Aorta (tissue), 5 donors: ENCODE results near the gene CABP1. TPM values are rescaled to one million over a fixed set of nuclear protein-coding genes. Genes with fewer than 3 reads are reported as not detected.

ENCODE experiments used
- ATAC-seq: fragments of 200-7000 bp; cut with Tn5 transposase; one replicate; pipeline ENCODE4 v1.9.1; 2022; ENCODE audit warnings: moderate library complexity; ENCODE audit not compliant: low FRiP score
- DNase-seq, 2 donors: peaks; one replicate each; pipeline ENCODE4 v3.0.0-alpha.2; 2020
- H3K27ac ChIP-seq, 2 donors: one replicate each; pipeline ENCODE4 v1.5.1; 2013; ENCODE audit warnings: low read length in 2 of 2, mild to moderate bottlenecking in 2 of 2, moderate library complexity in 2 of 2, control low read depth in 1 of 2, inconsistent platforms in 1 of 2, low read depth in 1 of 2
- H3K27me3 ChIP-seq, 2 donors: one replicate each; pipeline ENCODE4 v1.6.1; 2013; ENCODE audit warnings: control low read depth in 1 of 2, low read length in 1 of 2, mild to moderate bottlenecking in 1 of 2, moderate library complexity in 1 of 2; ENCODE audit not compliant: insufficient read depth in 2 of 2, control insufficient read depth in 1 of 2
- H3K36me3 ChIP-seq, 2 donors: one replicate each; pipeline ENCODE4 v1.6.1; 2013; ENCODE audit warnings: control low read depth in 1 of 2, low read length in 1 of 2, mild to moderate bottlenecking in 1 of 2; ENCODE audit not compliant: insufficient read depth in 2 of 2, control insufficient read depth in 1 of 2
- H3K4me1 ChIP-seq, 2 donors: one replicate each; pipeline ENCODE4 v1.6.1; 2013; ENCODE audit warnings: low read length in 2 of 2, control low read depth in 1 of 2, mild to moderate bottlenecking in 1 of 2, moderate library complexity in 1 of 2; ENCODE audit not compliant: insufficient read depth in 2 of 2, control insufficient read depth in 1 of 2
- H3K4me3 ChIP-seq, 2 donors: one replicate each; pipeline ENCODE4 v1.5.1; 2013; ENCODE audit warnings: low read length in 2 of 2, control low read depth in 1 of 2, mild to moderate bottlenecking in 1 of 2
- H3K9me3 ChIP-seq: one replicate; pipeline ENCODE4 v1.6.1; 2013; ENCODE audit warnings: mild to moderate bottlenecking, low read length; ENCODE audit not compliant: control insufficient read depth
- WGBS, 2 donors: extraction: QIAGEN DNeasy Blood & Tissue Kit; methylation state at CpG; one replicate each; pipeline ENCODE4 v1.1.7; 2013; 5-methylcytosine and 5-hydroxymethylcytosine counted together
- intact Hi-C, 2 donors: fragments of 100-400 bp; cut with DNase I; formaldehyde crosslinking; loops; one replicate each; pipeline versions ENCODE4 v1.14.2 to v1.15.0; 2022
- polyA plus RNA-seq, 2 donors: library from polyadenylated mRNA; stranded (reverse); fragments of 200-250 nt; gene quantifications; one replicate each; pipeline ENCODE4 v1.2.3, GENCODE V29; 2013
- total RNA-seq, 2 donors: library from RNA; stranded (reverse); fragmentation: NEBNext Ultra II Directional; extraction: Animal tissue kit (Norgen Biotek cat#: 25700); gene quantifications; one replicate each; pipeline ENCODE4 v1.2.1, GENCODE V29; 2021
- donor health status: healthy with polysubstance abuse.
- donor health status: Bipolar disorder and iron deficiency.
- donor health status: DM: no; HTN: no; CAD: no.
- donor health status: DM: no; HTN: no; CAD: no.
- donor health status: DM: yes; HTN: yes; CAD: no.

The CABP1 gene
- total and polyA plus RNA-seq, 4 donors, result 1.7 to 3.0 (median 1.7) TPM; not detected in 1

GRCh38 chr12:120658286-120659150 is 18.1 kb downstream of the CABP1 start:
- Histone ChIP-seq H3K4me3 (no peak overlapping the region), H3K36me3 (no peaks in the 10 kb centered on the region), H3K27me3 (no peaks in the 10 kb centered on the region), H3K9me3 (no peaks in the 10 kb centered on the region), H3K4me1 (no peaks in the 10 kb centered on the region), H3K27ac (no peak overlapping the region)
- no peak for DNase-seq
- ATAC-seq, result no peak
- WGBS, 2 donors, result 89% methylated on average over 22 of the region's 22 CpGs
- intact Hi-C loops, result no loop called here

GRCh38 chr12:120659151-120659525 is 18.7 kb downstream of the CABP1 start:
- Histone ChIP-seq H3K36me3 (no peaks in the 10 kb centered on the region), H3K4me1 (no peaks in the 10 kb centered on the region), H3K4me3 (no peak overlapping the region), H3K9me3 (no peaks in the 10 kb centered on the region), H3K27me3 (no peaks in the 10 kb centered on the region), H3K27ac (no peak overlapping the region)
- 78 to 79% methylated on average over 8 of the region's 8 CpGs for WGBS, 2 donors
- intact Hi-C loops, result no loop called here
- DNase-seq (no peak), ATAC-seq (no peak)

GRCh38 chr12:120661432-120661831 is 21.0 kb downstream of the CABP1 start:
- Histone ChIP-seq H3K9me3 (no peaks in the 10 kb centered on the region), H3K27me3 (no peaks in the 10 kb centered on the region), H3K36me3 (no peaks in the 10 kb centered on the region), H3K4me1 (no peaks in the 10 kb centered on the region), H3K27ac (no peak overlapping the region), H3K4me3 (no peak overlapping the region)
- intact Hi-C loops, result no loop called here
- WGBS, 2 donors, result 62 to 92% methylated on average over 2 of the region's 2 CpGs
- DNase-seq, result no peak
- no peak for ATAC-seq

GRCh38 chr12:120662879-120663278 is 22.5 kb downstream of the CABP1 start:
- WGBS, 2 donors, result 87 to 91% methylated on average over 3 of the region's 3 CpGs
- intact Hi-C loops, result no loop called here
- H3K9me3 ChIP-seq, result no peaks in the 10 kb centered on the region
- H3K27me3 ChIP-seq, result no peaks in the 10 kb centered on the region
- H3K4me3 ChIP-seq, result no peak overlapping the region
- H3K36me3 ChIP-seq, result no peaks in the 10 kb centered on the region
- no peak overlapping the region for H3K27ac ChIP-seq
- H3K4me1 ChIP-seq, result no peaks in the 10 kb centered on the region
- ATAC-seq, result no peak
- no peak for DNase-seq

- WGBS, 2 donors, result 87 to 91% methylated on average over 5 of the region's 5 CpGs
- no peaks in the 10 kb centered on the region for H3K4me1 ChIP-seq
- no peaks in the 10 kb centered on the region for H3K27me3 ChIP-seq
- H3K4me3 ChIP-seq, result no peak overlapping the region
- intact Hi-C loops, result no loop called here
- H3K36me3 ChIP-seq, result no peaks in the 10 kb centered on the region
- H3K9me3 ChIP-seq, result no peaks in the 10 kb centered on the region
- no peak overlapping the region for H3K27ac ChIP-seq
- DNase-seq (no peak), ATAC-seq (no peak)
These were observed 23.3 kb downstream of the CABP1 start for GRCh38 chr12:120663741-120664140.

- H3K36me3 ChIP-seq, result no peaks in the 10 kb centered on the region
- DNase-seq (no peak), ATAC-seq (peak; percentile 39)
- H3K27ac ChIP-seq, result no peak overlapping the region
- intact Hi-C loops, result no loop called here
- 90 to 92% methylated on average over 34 of the region's 34 CpGs for WGBS, 2 donors
- H3K4me1 ChIP-seq, result no peaks in the 10 kb centered on the region
- H3K4me3 ChIP-seq, result no peak overlapping the region
- H3K27me3 ChIP-seq, result no peaks in the 10 kb centered on the region
- no peaks in the 10 kb centered on the region for H3K9me3 ChIP-seq
These were observed 26.4 kb downstream of the CABP1 start for GRCh38 chr12:120666571-120667390.

- Histone ChIP-seq H3K27ac (no peak overlapping the region), H3K4me1 (no peaks in the 10 kb centered on the region), H3K27me3 (no peaks in the 10 kb centered on the region), H3K9me3 (no peaks in the 10 kb centered on the region), H3K36me3 (no peaks in the 10 kb centered on the region), H3K4me3 (no peak overlapping the region)
- ATAC-seq, result no peak
- DNase-seq, result no peak
- 90 to 92% methylated on average over 20 of the region's 20 CpGs for WGBS, 2 donors
- intact Hi-C loops, result no loop called here
These were observed 27.9 kb downstream of the CABP1 start for GRCh38 chr12:120668091-120668867.

GRCh38 chr12:120668868-120669840 is 28.7 kb downstream of the CABP1 start:
- DNase-seq, result peak; percentile 80
- intact Hi-C loops, result no loop called here
- no peaks in the 10 kb centered on the region for H3K27me3 ChIP-seq
- 23 to 25% methylated on average over 19 of the region's 19 CpGs for WGBS, 2 donors
- no peak overlapping the region for H3K4me3 ChIP-seq
- peak; percentile 80 for ATAC-seq
- H3K4me1 ChIP-seq, result no peaks in the 10 kb centered on the region
- no peaks in the 10 kb centered on the region for H3K36me3 ChIP-seq
- H3K27ac ChIP-seq, result peak overlapping the region in 1 of 2 donors; percentile 32
- H3K9me3 ChIP-seq, result no peaks in the 10 kb centered on the region
